D721Med (cell line): ENCODE results near the gene RXFP4.

Experiments
- DNase-seq: peaks from one replicate; pipeline ENCODE4 v3.0.0; 2011; ENCODE audit warnings: low spot score; ENCODE audit not compliant: insufficient read length
- FAIRE-seq: peaks from 2 replicates; lab custom pipeline; 2011; peaks lifted over from hg19 to GRCh38; lab: Jason Lieb, UNC
- TF ChIP-seq, protein P1 (sequence below): IDR thresholded peaks from 2 replicates; pipeline ENCODE4 v1.5.1; 2012; ENCODE audit warnings: mild to moderate bottlenecking, control low read depth; ENCODE audit not compliant: insufficient read depth; ENCODE audit errors: missing control alignments

RXFP4 gene

DNA sequence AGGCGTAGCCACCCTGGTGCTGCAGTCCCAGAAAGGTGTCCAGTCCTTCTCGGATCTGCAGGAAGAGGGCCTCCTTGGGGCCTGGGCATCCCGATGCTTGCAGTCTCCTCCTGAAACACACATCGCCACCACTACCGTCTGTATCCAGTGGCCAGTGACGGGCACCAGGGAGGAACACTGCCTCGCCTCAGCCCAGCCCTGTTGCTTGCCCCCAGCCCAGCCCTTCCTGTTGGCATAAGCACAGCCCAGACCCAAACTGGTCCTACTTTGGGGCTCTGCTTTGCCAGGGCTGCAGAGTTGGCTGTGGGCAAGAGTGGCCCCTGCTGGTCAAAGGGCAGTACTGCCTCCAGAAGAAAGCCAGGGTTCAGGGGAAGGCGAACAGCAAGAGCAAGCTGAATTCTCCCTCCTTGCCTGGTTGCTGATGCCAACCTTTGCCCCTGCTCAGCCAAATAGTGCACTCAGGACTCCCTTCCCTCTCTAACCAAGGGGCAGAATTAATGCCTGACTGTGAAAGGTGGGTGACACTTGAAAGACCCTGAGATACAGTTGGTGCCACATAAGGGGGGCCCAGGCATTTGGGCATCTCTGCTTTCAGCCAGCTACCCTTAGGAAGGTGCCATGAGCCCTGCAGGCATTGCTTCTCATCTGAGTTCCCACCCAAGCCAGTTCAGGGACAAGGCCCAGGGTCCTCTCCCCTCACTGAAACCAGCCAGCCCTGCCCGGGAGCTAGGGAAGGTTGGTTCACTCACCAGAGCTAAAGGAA, 48.0 kb downstream of the RXFP4 start:
- FAIRE-seq (no peak), DNase-seq (no peak)
- TF ChIP-seq, protein P1, sequence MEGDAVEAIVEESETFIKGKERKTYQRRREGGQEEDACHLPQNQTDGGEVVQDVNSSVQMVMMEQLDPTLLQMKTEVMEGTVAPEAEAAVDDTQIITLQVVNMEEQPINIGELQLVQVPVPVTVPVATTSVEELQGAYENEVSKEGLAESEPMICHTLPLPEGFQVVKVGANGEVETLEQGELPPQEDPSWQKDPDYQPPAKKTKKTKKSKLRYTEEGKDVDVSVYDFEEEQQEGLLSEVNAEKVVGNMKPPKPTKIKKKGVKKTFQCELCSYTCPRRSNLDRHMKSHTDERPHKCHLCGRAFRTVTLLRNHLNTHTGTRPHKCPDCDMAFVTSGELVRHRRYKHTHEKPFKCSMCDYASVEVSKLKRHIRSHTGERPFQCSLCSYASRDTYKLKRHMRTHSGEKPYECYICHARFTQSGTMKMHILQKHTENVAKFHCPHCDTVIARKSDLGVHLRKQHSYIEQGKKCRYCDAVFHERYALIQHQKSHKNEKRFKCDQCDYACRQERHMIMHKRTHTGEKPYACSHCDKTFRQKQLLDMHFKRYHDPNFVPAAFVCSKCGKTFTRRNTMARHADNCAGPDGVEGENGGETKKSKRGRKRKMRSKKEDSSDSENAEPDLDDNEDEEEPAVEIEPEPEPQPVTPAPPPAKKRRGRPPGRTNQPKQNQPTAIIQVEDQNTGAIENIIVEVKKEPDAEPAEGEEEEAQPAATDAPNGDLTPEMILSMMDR = peak; percentile 99

DNA sequence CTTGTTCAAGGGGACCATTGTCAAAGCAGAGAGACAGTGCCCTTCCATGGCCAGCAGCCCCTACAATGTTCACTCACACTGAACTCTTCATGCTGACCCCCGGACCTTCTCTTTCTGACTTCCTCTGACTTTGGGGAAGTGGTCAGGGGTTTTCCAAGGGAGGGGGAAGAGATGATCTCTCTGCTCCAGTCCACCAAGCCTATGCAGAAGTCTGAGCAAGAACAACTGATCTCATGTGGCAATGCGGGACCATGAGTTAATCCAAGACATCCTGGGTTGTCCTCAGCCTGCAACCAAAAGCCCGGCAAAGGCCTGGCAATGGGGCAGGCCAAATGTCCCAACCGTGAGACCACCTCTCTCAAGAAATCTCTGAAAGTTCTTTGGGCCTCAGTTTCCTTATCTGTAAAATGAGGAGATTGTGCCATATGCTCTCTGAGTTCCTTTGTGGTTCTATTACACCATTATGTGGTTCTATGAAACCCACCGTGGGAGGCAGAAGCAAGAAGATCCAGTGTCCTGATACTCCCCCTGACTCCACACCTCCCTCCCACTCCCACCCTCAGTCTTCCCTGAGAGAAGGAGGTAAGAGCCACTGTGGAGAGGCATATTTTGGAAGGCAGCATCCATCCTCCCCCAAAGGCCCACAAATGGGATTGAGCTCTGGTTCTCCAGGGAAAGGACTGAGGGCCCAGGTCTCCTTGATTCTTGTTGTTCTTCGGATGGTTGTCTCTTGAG, 48.7 kb downstream of the RXFP4 start:
- TF ChIP-seq, protein P1 = no peak
- FAIRE-seq (no peak), DNase-seq (no peak)
